Common myeloid progenitor, CD34-positive (primary cell): ENCODE data around the gene LDB2.

Experiments
- CTCF ChIA-PET: fragments of 350-600 bp; sonication (Branson Sonifier 250); formaldehyde crosslinking; loops from one replicate; lab custom pipeline; 2021; ENCODE audit warnings: antibody characterized with exemption; lab: Charles Lee
- POLR2A ChIA-PET: fragments of 350-600 bp; sonication (Branson Sonifier 250); formaldehyde crosslinking; loops from one replicate; lab custom pipeline; 2021; ENCODE audit warnings: antibody characterized with exemption; lab: Charles Lee
- DNase-seq, 3 donors: peaks; one replicate each; pipeline versions ENCODE4 v3.0.0 to v3.0.0-alpha.2; 2013
- H3K27ac ChIP-seq, 2 experiments: 1 replicate in 1 of 2; 2 replicates in 1 of 2; pipeline ENCODE4 v1.7.0; 2013; ENCODE audit warnings: inconsistent platforms in 2 of 2, low read length in 2 of 2, mild to moderate bottlenecking in 2 of 2, low read depth in 1 of 2, moderate library complexity in 1 of 2; ENCODE audit not compliant: severe bottlenecking in 2 of 2, insufficient read depth in 1 of 2, poor library complexity in 1 of 2
- H3K27me3 ChIP-seq, 5 experiments: replicated peaks in 2 of 5; 1 replicate in 3 of 5; 2 replicates in 2 of 5; pipeline versions ENCODE4 v1.6.1 to v1.7.0; 2013; ENCODE audit warnings: low read length in 4 of 5, mild to moderate bottlenecking in 2 of 5, moderate library complexity in 2 of 5, inconsistent platforms in 1 of 5; ENCODE audit not compliant: insufficient read depth in 5 of 5, control insufficient read depth in 4 of 5
- H3K36me3 ChIP-seq, 4 experiments: 1 replicate in 2 of 4; 2 replicates in 2 of 4; pipeline versions ENCODE4 v1.6.1 to v1.7.0; 2013; ENCODE audit warnings: low read length in 3 of 4, control low read depth in 1 of 4, mild to moderate bottlenecking in 1 of 4; ENCODE audit not compliant: control insufficient read depth in 4 of 4, insufficient read depth in 4 of 4
- H3K4me1 ChIP-seq, 4 experiments: 1 replicate in 3 of 4; 2 replicates in 1 of 4; pipeline versions ENCODE4 v1.6.1 to v1.7.1; 2013; ENCODE audit warnings: low read length in 3 of 4, mild to moderate bottlenecking in 3 of 4, control low read depth in 1 of 4, inconsistent platforms in 1 of 4, moderate library complexity in 1 of 4; ENCODE audit not compliant: control insufficient read depth in 4 of 4, insufficient read depth in 4 of 4; ENCODE audit errors: control extremely low read depth in 1 of 4
- H3K4me3 ChIP-seq, 7 experiments: 1 replicate in 4 of 7; 2 replicates in 3 of 7; pipeline versions ENCODE4 v1.5.1 to v1.7.0; 2013; ENCODE audit warnings: mild to moderate bottlenecking in 7 of 7, low read length in 6 of 7, moderate library complexity in 6 of 7, inconsistent platforms in 2 of 7, low read depth in 2 of 7, control low read depth in 1 of 7; ENCODE audit not compliant: insufficient read depth in 4 of 7, control insufficient read depth in 1 of 7; ENCODE audit errors: extremely low read depth in 1 of 7
- H3K9me3 ChIP-seq, 5 experiments: 1 replicate in 4 of 5; 2 replicates in 1 of 5; pipeline versions ENCODE4 v1.6.1 to v1.7.1; 2013; ENCODE audit warnings: low read length in 4 of 5, mild to moderate bottlenecking in 2 of 5, inconsistent platforms in 1 of 5, low read depth in 1 of 5, moderate library complexity in 1 of 5; ENCODE audit not compliant: control insufficient read depth in 4 of 5, insufficient read depth in 2 of 5; ENCODE audit errors: control extremely low read depth in 1 of 5
- WGBS: methylation state at CpG from one replicate; pipeline ENCODE4 v1.1.5; 2013; ENCODE audit not compliant: insufficient coverage; 5-methylcytosine and 5-hydroxymethylcytosine counted together

Gene LDB2

GRCh38 chr4:16503421-16504100 lies 394.9 kb downstream of the LDB2 start:
- ChIA-PET POLR2A (no interaction called here), CTCF (no interaction called here)
- Histone ChIP-seq H3K27me3 (no peaks in the 10 kb centered on the region), H3K27ac (no peak overlapping the region), H3K9me3 (peaks cover 0 to 9% (median 3%) of the 10 kb centered on the region in 5 experiments), H3K4me3 (no peak overlapping the region), H3K36me3 (no peaks in the 10 kb centered on the region), H3K4me1 (no peaks in the 10 kb centered on the region)
- no peak for DNase-seq
- no CpG with 5 or more reads among the region's 4 CpGs for WGBS

GRCh38 chr4:16498978-16499377 lies 399.5 kb downstream of the LDB2 start:
- POLR2A ChIA-PET, result no interaction called here
- Histone ChIP-seq H3K9me3 (peaks cover 0 to 9% (median 3%) of the 10 kb centered on the region in 5 experiments), H3K27me3 (no peaks in the 10 kb centered on the region), H3K4me1 (no peaks in the 10 kb centered on the region), H3K36me3 (no peaks in the 10 kb centered on the region), H3K4me3 (no peak overlapping the region), H3K27ac (no peak overlapping the region)
- CTCF ChIA-PET, result interaction anchor here (0.6 to 1.2 kb wide), 2 partner anchors 18 to 46 kb away, joined by 3 read pairs; no protein-coding TSS in a partner anchor
- no peak for DNase-seq

GRCh38 chr4:16496501-16496900 lies 401.9 kb downstream of the LDB2 start:
- no peaks in the 10 kb centered on the region for H3K27me3 ChIP-seq
- H3K4me1 ChIP-seq, result no peaks in the 10 kb centered on the region
- H3K27ac ChIP-seq, result no peak overlapping the region
- no peak for DNase-seq
- 100% methylated on average over 1 of the region's 3 CpGs for WGBS
- peaks cover 0 to 9% (median 3%) of the 10 kb centered on the region in 5 experiments for H3K9me3 ChIP-seq
- ChIA-PET POLR2A (no interaction called here), CTCF (no interaction called here)
- H3K4me3 ChIP-seq, result no peak overlapping the region
- H3K36me3 ChIP-seq, result no peaks in the 10 kb centered on the region

GRCh38 chr4:16492872-16493271 lies 405.6 kb downstream of the LDB2 start:
- ChIA-PET POLR2A (no interaction called here), CTCF (no interaction called here)
- Histone ChIP-seq H3K9me3 (no peaks in the 10 kb centered on the region), H3K27me3 (no peaks in the 10 kb centered on the region), H3K4me1 (no peaks in the 10 kb centered on the region), H3K36me3 (no peaks in the 10 kb centered on the region), H3K4me3 (no peak overlapping the region), H3K27ac (no peak overlapping the region)
- 90% methylated on average over 3 of the region's 4 CpGs for WGBS
- DNase-seq, result no peak

GRCh38 chr4:16489226-16489625 lies 409.2 kb downstream of the LDB2 start:
- Histone ChIP-seq H3K4me1 (no peaks in the 10 kb centered on the region), H3K36me3 (no peaks in the 10 kb centered on the region), H3K9me3 (no peaks in the 10 kb centered on the region), H3K27ac (no peak overlapping the region), H3K27me3 (no peaks in the 10 kb centered on the region), H3K4me3 (no peak overlapping the region)
- CTCF ChIA-PET, result no interaction called here
- DNase-seq, result no peak
- POLR2A ChIA-PET, result no interaction called here
- 75% methylated on average over 2 of the region's 3 CpGs for WGBS

GRCh38 chr4:16488084-16488483 lies 410.4 kb downstream of the LDB2 start:
- no peak for DNase-seq
- H3K27me3 ChIP-seq, result no peaks in the 10 kb centered on the region
- CTCF ChIA-PET, result no interaction called here
- H3K36me3 ChIP-seq, result no peaks in the 10 kb centered on the region
- H3K9me3 ChIP-seq, result no peaks in the 10 kb centered on the region
- POLR2A ChIA-PET, result no interaction called here
- 100% methylated on average over 1 of the region's 1 CpG for WGBS
- H3K4me1 ChIP-seq, result no peaks in the 10 kb centered on the region
- no peak overlapping the region for H3K4me3 ChIP-seq
- no peak overlapping the region for H3K27ac ChIP-seq

GRCh38 chr4:16484711-16485110 lies 413.7 kb downstream of the LDB2 start:
- DNase-seq, result no peak
- CTCF ChIA-PET, result no interaction called here
- Histone ChIP-seq H3K27me3 (no peaks in the 10 kb centered on the region), H3K9me3 (no peaks in the 10 kb centered on the region), H3K36me3 (no peaks in the 10 kb centered on the region), H3K4me1 (no peaks in the 10 kb centered on the region), H3K27ac (no peak overlapping the region), H3K4me3 (no peak overlapping the region)
- 100% methylated on average over 3 of the region's 4 CpGs for WGBS
- POLR2A ChIA-PET, result no interaction called here
